GM18508 (cell line): Measurements from ENCODE around the gene MAP1LC3B.

Experiments used
- ATAC-seq: cut with Tn5 transposase; IDR thresholded peaks from one replicate; pipeline ENCODE4 v1.9.1; 2021; ENCODE audit warnings: moderate number of reproducible peaks; ENCODE audit not compliant: insufficient read depth, unreplicated experiment

MAP1LC3B gene

DNA sequence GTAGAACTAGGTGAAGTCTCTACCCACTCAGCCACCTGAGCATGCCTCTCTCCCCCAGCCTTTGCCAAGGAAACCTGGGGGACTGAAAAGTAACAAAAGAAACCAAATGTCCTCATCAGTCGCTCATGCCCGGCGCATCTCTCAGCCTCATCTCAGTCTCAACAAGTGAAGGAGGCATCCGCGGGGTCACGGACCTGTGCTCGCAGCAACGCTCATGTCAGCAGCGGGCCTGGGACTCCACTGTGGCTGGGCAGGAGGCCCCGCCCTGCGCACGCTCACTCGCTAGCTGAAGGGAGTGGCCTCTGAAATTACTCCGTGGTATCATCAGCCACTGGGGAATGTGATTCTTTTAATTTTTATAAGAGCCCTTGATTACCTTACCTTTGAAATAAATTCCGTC, 31.3 kb downstream of the MAP1LC3B start:
- no peak for ATAC-seq

- ATAC-seq: no peak
Observed at GRCh38 chr16:87424266-87424665, 32.1 kb downstream of the MAP1LC3B start.

DNA sequence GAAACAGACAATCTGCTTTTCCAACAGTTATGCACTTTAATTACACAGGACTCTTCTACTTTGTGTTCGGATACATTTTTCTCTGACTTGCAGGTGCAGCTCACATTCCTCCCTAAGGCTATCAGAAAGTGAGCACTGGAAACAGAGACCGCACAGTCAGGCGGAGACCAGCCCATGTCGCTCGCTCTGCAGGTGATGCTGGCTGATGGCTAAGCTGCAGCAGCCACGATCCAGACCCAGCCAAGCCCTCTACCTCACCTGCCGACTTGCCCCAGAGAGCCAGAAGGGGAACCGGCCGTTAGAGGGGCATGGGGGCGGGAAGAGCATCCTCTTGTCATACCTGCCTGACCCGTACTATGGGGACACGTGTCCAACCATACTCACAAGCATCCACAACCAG, 33.8 kb downstream of the MAP1LC3B start:
- no peak for ATAC-seq

GRCh38 chr16:87426423-87427215, 34.5 kb downstream of the MAP1LC3B start:
- no peak for ATAC-seq

DNA sequence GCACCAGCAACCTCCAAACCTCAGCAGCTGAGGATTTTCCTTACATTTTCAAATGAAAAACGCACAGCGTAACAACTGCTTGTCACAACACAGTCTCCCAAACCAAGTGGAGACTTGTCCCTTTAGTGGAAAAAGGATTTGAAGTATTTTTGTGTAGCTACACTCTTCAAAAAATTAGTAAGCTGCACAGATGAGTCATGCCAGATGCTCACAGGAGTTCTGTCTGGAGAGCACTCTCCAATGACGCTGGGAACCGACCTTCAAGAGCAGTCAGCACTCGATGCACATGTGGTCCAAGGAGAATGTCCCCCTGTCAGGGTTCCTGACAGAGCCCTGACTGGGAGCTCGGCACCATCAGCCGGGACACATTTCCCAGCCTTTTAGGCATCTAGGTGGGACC, 39.8 kb downstream of the MAP1LC3B start:
- ATAC-seq: no peak

DNA sequence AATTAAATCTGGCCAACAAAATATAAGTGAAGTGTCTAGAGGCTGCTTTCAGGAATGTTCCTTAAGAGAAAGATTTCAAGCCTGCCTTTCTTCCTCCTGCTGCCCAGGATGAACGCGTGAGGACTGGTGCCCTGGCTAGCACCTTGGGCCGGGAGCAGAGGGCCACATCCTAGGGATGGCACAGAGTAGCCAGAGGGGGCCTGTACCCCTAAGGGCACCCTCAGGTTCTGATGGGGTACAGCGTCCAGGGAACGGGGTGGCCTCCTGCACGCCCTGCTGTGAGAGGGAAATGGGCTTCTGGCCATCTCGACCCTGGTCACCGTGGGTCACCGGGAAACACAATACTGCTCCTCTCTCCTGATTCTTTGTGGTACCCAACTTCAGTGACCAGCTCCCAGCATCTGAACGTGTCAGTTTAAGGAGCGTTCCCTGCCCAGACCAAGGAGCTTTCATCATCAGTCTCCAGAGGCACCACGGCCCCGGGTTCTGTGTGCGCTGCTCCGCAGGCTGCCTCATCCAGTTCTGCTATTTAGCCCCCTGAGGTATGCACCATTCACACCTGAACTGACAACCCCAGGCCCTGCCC, 40.3 kb downstream of the MAP1LC3B start:
- ATAC-seq: no peak

GRCh38 chr16:87434146-87434667, 42.1 kb downstream of the MAP1LC3B start:
- no peak for ATAC-seq

DNA sequence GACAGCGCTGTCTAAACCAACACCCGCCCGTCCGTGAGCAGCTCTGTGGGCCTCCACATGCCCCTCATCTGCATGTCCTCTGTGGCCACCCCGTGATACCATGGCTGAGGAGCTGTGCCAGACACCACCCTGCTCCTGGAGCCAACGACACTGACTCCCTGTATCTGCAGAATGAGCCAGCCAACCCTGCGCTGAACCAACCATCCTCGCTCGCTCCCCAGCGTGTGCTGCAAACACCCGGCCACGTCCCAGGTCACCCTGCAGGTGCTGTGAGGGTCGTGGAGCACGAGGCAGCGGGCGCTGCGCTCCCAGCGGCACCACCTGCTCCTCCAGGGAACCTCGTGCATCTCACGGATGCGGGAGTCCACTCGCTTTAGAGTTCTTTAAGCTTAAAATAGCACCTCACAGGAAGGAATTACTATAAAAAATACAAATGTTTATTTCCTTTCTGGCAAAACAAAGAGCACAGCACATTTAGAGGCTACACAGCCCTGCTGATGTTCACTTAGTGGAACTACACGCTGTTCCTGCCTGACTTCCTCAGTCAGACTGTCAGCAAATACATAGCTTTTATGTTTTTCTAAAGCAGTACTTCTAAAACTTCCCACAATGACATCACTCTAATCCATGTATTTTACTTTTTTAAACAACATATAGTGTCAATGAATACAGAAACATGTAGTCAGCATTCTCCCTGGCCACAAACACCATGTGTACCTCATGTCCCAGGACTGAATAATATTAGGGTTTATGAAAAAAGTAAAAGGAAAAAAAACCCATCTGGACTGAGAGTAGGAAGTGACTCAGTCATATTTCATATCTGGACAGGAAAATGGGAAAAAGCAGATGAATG, 43.5 kb downstream of the MAP1LC3B start:
- no peak for ATAC-seq

- no peak for ATAC-seq
Observed at GRCh38 chr16:87436225-87437172, 44.4 kb downstream of the MAP1LC3B start.

- ATAC-seq: no peak
Observed at GRCh38 chr16:87437327-87437726, 45.2 kb downstream of the MAP1LC3B start.

DNA sequence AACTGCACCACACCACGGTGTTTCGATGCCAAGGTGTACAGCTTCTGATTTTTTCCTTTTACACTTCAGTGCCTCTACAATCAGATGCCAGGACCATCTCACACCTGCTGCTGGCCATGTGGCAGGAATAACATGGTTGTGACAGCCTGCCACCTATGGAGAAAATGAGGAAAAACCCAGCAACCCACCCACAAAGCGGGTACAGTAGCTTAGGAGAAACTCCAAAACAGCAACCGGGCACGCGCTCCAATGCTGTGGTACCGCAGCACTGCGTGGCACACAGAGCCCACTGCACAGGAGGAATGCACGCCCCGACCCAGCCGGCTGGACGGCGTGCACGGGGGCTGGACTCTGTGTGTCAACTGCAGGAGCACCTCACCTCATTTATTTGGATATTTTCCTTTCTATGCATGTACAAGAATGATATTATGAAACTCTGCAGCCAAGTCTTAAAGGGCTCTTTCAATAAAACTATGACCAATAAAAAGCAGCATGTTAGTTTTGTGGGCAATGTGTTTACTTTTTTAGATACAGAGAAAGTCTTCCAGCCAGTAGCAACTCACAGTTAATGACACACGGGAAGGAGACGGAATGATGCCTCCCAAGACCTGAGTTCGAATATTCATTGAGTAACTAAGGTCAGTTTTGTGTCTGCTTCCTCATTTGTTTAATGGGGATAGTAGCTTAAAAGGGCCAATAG, 45.9 kb downstream of the MAP1LC3B start:
- ATAC-seq: no peak

DNA sequence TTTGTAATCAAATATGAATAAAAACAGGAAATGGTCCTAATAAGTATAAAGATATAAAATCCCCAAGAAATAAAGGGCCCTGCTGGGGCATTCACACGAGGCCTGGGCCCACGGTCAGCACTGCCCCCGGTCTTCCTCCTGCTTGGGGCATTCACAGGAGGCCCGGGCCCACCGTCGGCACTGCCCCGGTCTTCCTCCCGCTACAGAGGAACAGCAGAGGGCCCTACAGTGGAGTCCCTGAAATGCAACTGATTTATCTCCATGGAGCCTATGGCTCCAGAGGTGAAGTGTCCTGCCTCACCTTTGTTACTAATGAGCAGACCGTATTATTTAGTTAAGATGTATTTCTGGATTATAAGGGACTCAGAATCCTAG, 46.5 kb downstream of the MAP1LC3B start:
- ATAC-seq: no peak

DNA sequence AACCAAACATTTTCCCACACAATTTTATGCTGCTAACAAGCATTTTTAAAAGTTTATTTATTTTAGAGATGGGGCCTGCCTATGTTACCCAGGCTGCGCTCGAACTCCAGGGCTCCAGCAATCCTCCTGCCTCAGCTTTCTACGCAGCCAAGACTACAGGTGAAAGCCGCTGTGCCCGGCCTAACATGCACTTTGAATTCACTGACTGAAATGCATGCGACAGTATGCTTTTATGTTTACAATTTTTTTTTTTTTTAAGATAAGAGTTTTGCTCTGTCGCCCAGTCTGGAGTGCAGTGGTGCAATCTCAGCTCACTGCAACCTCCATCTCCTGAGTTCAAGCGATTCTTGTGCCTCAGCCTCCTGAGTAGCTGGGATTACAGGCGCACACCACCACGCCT, 47.8 kb downstream of the MAP1LC3B start:
- no peak for ATAC-seq

- ATAC-seq: no peak
Observed at GRCh38 chr16:87441886-87442580, 49.9 kb downstream of the MAP1LC3B start.

- ATAC-seq: no peak
Observed at GRCh38 chr16:87442581-87442966, 50.4 kb downstream of the MAP1LC3B start.

GRCh38 chr16:87443016-87443415, 50.9 kb downstream of the MAP1LC3B start:
- no peak for ATAC-seq

DNA sequence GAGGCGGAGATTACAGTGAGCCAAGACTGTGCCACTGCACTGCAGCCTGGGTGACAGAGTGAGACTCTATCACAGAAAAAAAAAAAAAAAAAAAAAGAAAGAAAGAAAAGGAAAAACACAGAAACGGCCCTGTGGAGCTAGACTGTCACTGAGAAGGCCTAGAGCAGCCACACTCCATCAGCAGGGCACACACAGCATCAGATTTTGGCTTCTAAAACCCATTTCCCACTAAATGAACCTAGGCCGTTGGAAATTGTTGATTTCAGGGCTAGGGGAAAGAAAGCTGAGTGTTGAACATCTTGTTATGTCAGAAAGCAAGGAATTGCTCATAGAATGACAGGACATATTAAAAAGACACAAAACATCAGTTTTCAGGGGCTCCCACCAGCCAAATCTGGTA, 51.8 kb downstream of the MAP1LC3B start:
- ATAC-seq: no peak

- ATAC-seq: no peak
Observed at GRCh38 chr16:87445486-87445885, 53.4 kb downstream of the MAP1LC3B start.

- ATAC-seq: no peak
Observed at GRCh38 chr16:87446479-87446878, 54.3 kb downstream of the MAP1LC3B start.
